Hematopoietic multipotent progenitor cell treated with erythropoietin and hydrocortisone succinate and interleukin-3 and kit ligand, for 17 days (in vitro differentiated cells): ENCODE results near the gene ITGA7.

Experiments
- DNase-seq: peaks from one replicate; pipeline ENCODE4 v3.0.0-alpha.2; 2015; ENCODE audit warnings: low spot score

ITGA7 gene

DNA sequence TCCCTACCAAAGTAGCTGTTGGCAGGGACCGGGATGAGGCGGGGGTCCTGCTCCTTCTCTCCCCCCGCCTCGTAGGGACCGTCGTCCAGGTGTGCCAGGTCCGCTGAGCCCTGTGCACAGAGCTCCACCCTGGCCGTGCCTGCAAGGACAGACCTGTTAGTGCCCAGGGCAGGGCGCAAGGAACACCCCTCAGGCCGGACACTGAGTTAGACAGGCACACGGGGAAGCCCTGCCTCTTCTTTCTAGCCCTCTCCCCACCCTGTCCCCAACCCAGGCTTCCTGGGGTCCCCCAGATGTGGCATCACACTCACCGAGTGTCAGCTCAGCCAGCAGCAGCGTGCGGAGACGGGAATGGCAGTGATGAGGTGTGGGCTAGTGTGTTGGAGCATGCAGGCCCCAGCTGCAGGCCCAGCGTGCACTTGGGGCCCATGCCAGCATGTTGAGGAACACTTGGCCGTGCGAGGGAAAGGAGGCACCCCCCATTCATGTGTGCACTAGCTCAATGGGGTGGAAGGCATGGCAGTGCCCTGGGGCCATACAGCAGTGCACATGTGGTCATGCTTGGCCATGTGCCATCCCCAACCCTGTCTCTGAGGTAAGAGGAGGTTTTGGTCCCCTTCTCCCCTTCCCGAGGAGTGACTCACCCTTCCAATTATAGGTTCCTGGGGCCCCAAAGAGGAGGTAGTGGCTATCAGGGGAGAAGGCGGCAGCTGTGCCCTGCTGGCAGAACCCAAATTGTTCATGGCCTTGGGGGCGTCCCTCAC lies 7.3 kb downstream of the ITGA7 start:
- DNase-seq = no peak

DNA sequence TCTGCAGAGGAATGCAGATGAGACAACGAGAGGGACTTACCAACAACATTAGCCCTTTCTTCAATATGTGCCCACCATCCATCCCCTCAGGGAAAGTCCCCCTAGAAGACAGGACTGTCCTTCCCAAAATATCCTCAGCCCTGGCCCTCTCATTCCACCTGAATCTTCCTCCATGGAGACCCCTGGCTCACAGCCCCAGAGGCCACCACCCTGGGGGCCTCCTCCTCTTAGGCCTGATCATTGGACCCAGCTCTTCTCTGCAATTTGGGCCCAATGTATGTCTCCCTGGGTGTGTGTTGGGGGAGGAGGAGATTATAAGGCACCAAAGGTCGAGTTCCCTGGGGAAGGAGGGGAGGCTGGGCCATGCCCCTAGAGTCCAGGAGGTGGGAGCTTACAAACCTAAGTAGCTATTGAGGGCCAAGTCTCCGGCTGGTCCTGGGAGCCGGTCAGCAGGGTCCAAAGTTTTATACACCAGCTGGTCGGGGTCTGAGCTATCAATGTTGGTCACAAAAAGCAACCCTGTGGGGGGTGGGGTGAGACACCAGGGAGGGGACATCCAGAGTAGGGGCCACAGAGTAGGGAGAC lies 8.1 kb downstream of the ITGA7 start:
- no peak for DNase-seq

GRCh38 chr12:55698965-55699364 lies 8.7 kb downstream of the ITGA7 start:
- DNase-seq = no peak

GRCh38 chr12:55698241-55698955 lies 9.3 kb downstream of the ITGA7 start:
- DNase-seq = no peak

DNA sequence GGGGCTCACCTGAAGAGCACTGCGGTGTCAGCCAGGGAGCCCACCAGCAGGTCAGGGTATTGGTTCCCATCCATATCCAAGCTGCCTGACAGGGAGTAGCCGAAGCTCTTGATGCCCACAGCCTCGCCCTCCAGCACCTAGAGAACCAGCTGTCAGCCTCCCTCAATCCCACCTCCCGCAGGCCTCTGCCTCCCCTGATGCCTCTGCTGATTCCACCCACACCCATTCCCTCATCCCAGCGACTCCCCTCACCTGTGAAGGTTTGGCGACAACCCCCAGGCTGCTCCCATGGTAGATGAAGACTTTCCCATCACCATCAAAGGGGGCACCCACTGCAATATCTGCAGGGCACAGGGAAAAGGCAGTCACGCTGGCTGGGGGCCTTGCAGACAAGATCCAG lies 10.0 kb downstream of the ITGA7 start:
- no peak for DNase-seq

GRCh38 chr12:55696796-55697462 lies 10.8 kb downstream of the ITGA7 start:
- no peak for DNase-seq

DNA sequence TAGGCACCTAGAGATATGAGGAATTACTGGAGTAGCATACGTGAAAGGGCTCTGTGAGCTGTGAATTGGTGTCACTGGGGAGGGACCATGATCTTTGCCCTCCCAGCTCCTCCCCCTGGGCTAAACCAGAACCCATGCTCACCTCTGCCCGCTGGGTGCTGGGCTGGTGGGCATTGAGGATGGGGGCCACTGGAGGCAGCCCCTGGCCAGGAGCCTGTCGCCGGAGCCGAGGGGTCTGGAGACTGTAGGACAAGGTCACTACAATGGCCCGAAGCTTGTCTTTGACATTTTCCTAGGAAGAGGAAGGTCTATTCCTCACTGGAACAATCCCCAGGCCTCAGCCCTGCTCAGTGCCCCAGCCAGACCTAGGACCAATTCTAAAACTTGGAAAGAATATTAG lies 11.6 kb downstream of the ITGA7 start:
- no peak for DNase-seq

DNA sequence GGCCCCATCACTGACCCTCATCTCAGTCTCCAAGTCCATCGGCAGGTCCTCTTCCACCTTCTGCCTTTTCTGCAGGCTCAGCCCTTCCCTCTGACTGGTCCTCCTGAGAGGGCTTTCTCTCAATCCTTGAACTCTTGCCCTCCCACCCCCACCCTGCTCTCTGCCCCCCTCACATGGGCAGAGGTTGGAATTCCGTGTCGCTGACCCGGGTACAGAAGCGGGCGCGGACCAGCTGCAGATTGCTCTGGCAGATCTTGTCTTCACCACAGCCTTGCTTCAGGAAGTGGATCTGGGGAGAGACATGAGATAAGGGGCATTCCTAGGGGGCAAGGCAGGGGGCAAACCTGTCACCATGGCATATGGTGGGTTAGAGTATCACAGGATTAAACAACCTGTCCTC lies 12.4 kb downstream of the ITGA7 start:
- no peak for DNase-seq

DNA sequence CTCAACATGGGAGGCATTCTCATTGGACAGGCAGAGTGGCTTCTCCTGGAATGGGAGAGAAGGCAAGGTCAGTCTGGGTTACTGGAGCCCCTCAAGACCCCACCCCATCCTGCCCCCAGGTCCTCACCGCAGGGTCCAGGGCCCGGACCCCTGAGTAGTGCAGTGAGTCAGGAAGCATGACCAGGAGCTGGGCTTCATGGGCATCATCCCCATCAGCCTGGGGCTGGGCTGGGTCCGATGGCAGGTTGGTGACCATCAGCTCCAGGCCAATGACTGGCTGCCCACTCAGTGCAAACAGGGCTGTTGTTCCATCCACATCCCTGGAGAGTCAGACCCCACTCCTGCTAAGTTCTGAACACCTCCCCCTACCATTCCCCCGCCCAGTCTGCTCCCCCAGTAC lies 13.1 kb downstream of the ITGA7 start:
- no peak for DNase-seq

GRCh38 chr12:55694188-55694515 lies 13.6 kb downstream of the ITGA7 start:
- no peak for DNase-seq

- DNase-seq = no peak
Observed at GRCh38 chr12:55693323-55694187, 14.1 kb downstream of the ITGA7 start.

GRCh38 chr12:55692631-55693322 lies 14.9 kb downstream of the ITGA7 start:
- no peak for DNase-seq

DNA sequence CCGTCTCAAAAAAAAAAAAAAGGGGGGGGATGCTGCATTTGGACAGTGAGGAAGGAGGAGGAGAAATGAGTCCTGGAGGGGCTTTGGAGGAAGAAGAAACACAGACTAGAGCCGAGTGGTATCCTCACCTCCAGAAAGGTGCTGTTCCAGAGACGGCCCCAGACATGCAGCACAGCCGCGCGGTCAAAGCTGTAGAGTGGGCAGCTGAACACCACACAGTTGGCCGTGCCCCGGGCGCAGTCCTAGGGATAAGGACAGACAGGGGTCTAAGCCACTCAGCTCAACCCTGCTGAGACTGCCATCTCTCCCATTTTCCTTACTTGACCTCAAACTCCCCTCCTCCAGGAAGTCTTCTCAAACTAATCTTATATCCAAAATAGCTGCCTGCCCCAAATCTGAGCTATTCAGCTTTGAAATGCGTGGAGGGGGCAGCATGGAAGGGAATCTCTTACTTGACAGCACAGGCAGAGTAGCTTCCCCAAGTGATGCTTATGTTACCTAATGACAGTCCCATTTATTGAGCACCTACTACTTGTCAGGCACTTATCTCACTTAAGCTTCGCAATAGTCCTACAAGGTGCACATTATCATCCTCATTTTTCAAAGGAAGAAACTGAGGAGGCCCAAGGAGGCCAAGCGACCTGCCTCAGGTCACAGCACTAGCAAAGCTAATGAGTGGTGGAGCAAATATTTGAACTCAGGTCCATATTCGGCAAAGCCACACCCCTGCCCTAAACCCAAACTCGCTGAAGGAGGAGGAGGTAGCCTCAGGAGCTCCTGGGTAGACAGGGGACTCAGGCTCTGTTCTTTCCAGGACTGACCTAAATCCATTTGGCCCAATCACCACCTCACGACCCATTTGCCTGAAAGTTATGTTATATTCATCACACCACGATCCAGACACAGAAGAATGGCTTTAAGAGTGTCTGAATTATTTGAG lies 18.7 kb downstream of the ITGA7 start:
- DNase-seq = no peak

- DNase-seq = no peak
Observed at GRCh38 chr12:55687746-55688145, 20.0 kb downstream of the ITGA7 start.

- no peak for DNase-seq
Observed at GRCh38 chr12:55686366-55687010, 21.2 kb downstream of the ITGA7 start.

DNA sequence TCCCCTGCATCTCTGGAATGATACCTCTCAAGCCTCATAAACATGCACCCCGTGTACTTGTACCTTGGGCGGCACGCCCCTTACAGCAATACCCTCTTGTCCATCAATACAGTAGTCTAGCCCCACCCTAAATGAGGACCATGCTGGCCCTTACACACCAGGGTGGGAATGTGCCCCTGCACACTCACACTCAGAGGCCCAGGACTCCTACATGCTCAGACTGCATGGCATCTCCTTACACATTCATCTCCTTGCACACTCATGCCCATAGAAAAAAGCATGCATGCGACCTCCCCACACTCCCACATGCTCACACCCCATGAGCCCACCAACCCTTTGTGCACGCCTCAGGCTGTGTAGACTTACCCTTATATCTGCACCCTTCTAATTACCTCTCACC lies 22.0 kb downstream of the ITGA7 start:
- no peak for DNase-seq

GRCh38 chr12:55684761-55685370 lies 22.8 kb downstream of the ITGA7 start:
- no peak for DNase-seq

DNA sequence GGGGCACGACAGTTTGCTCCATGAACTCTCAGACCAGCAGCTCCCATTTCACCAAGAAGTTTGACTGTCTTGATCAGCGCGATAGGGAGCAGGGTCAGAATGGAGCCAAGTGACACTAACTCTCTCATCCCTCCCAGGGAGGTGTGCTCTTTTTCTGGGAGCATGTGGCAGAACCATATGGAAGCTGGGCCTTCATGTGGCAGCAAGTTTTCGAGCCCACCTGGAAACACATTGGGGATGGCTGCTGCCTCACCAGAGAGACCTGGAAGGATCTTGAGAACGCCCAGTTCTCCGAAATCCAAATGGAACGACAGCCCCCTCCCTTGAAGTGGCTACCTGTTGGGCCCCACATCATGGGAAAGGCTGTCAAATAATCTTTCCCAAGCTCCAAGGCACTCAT lies 24.0 kb downstream of the ITGA7 start:
- no peak for DNase-seq

DNA sequence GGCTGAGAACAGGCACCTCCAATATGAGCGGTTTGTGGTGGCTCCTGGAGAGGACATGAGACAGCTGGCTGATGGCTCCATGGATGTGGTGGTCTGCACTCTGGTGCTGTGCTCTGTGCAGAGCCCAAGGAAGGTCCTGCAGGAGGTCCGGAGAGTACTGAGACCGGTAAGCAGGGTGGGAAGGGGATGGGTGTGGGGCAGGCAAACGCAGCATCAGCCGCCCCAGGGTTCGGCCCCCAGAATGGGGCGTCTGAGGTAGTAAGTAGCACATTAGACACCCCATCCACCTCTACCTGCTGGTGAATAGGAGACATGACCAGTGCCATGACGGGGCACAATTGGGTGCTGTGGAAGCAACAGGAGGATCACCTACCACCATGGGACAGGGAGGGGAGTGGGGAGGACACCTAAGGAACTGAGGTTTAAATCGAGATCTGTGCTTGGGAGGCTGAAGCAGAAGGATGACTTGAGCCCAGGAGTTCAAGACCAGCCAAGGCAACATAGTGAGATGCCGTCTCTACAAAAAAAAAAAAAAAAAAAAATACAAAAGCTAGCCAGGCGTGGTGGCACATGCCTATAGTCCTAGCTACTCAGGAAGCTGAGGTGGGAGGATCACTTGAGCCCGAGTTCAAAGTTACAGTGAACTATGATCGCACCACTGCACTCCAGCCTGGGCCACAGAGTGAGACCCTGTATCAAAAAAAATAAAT lies 25.5 kb downstream of the ITGA7 start:
- DNase-seq = no peak
